Hematopoietic multipotent progenitor cell (in vitro differentiated cells): ENCODE data around the gene TPSB2. TPM values are rescaled to one million over a fixed set of nuclear protein-coding genes. Genes with fewer than 3 reads are reported as not detected.

Source experiments
- DNase-seq, 3 donors: peaks; one replicate each; pipeline ENCODE4 v3.0.0-alpha.2; 2011 to 2015; ENCODE audit warnings: low read depth in 2 of 3, low spot score in 2 of 3
- total RNA-seq: library from RNA; depleted of rRNA; stranded (reverse); fragments of >200 nt; gene quantifications from one replicate; pipeline ENCODE4 v1.2.3, GENCODE V29; 2012

TPSB2 gene
- total RNA-seq, 1 donor: 8.9 TPM

DNA sequence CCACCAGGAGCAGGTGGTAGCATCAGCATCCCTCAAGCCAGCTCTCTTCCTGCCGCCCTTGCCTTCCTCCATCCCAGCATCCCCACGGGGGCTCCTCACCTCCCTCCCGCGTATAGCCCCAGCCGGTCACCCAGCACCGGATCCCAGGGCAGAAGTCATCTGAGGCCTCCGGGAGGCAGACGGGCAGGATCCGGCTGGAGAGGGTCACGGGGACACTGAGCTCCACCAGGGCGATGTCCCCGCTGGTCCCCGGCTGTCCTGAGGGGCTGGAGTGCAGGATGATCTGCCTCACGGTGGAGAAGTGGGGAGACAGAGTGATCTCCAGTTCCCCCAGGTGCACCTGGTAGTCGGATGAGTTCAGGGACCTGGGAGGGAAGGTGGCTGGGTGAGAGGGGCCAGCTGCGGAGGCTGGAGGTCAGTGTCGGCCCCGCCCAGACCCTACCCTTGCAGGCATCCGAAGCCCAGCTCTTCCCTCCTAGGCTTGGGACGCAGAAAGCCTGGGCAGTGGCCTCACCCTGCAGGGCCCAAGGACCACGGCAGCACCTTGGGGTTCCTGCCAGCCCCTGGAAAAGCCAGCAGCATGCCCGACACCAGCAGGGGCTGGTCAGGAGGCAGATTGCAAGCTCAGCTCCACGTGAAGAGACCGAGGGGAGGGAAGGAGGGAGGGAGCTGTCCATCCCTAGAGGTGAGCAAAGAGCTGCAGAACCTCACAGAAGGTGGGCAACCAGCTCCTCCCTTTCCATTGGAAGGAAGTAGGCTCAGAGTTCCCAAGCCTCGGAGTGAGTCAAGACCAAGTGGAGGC, 7.2 kb downstream of the TPSB2 start:
- DNase-seq: no peak

- DNase-seq: no peak
Observed at GRCh38 chr16:1221628-1222552, 8.1 kb downstream of the TPSB2 start.

- no peak for DNase-seq
Observed at GRCh38 chr16:1220841-1221627, 8.9 kb downstream of the TPSB2 start.

DNA sequence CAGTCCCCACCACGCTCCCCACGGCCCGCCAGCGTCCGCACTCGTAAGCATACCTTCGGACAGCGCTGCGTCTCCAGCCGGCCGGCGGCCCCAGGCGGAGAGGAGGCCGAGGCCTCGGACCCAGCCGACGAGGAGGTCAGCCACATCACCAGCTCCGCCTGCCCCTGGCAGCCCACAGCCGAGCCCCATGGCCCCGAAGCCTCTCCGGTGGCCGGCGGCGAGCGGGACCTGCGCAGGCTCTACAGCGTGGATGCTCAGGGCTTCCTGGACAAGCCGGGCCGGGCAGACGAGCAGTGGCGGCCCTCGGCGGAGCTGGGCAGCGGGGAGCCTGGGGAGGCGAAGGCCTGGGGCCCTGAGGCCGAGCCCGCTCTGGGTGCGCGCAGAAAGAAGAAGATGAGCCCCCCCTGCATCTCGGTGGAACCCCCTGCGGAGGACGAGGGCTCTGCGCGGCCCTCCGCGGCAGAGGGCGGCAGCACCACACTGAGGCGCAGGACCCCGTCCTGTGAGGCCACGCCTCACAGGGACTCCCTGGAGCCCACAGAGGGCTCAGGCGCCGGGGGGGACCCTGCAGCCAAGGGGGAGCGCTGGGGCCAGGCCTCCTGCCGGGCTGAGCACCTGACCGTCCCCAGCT, 9.8 kb downstream of the TPSB2 start:
- DNase-seq: no peak

DNA sequence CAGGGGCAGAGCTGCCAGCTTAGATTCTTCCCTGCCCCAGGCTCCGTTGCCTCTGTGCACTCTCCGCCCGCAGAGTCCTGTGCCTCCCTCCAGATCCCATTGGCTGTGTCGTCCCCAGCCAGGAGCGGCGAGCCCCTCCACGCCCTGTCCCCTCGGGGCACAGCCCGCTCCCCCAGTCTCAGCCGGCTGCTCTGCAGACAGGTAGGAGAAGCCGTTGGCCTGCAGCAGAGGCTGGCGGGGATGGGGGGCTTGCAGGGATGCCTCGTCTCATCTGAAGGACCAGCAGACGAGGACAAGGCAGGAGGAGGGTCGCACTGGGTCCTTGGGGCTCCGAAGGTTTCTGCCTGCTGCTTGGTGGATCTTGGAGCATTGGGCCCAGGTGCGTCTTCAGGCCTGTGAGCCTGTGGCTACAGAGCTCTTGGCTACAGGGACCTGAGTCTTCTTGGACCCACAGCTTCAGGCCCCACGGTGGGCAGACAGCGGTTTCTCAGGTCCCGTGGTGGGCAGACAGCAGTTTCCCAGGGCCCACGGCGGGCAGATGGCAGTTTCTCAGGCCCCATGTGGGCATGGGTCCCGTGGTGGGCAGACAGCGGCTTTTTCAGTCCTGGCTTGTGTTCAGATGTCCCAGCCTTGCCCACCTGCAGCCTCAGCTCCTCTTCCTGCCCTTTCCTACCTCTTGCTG, 10.9 kb downstream of the TPSB2 start:
- no peak for DNase-seq

GRCh38 chr16:1218061-1218929, 11.7 kb downstream of the TPSB2 start:
- no peak for DNase-seq

DNA sequence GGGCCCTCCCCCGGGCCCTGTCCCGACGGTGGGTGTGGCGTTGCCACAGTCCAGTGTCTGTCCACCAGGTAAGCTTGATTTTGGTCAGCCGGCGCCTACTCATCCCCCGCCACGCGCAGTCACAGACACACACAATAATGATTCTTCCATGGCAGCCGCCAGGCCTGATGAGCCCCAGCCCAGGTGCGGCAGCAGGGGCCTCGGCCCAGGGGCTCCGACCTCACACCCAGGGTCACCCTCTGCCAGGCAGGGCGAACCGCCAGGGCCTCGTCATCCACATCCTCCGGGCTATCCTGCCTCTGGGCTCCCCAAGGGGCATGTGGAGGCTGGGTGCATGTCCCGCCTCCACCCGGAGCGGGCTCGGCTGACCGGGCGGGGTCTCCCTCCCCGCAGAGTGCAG, 12.5 kb downstream of the TPSB2 start:
- DNase-seq: no peak

DNA sequence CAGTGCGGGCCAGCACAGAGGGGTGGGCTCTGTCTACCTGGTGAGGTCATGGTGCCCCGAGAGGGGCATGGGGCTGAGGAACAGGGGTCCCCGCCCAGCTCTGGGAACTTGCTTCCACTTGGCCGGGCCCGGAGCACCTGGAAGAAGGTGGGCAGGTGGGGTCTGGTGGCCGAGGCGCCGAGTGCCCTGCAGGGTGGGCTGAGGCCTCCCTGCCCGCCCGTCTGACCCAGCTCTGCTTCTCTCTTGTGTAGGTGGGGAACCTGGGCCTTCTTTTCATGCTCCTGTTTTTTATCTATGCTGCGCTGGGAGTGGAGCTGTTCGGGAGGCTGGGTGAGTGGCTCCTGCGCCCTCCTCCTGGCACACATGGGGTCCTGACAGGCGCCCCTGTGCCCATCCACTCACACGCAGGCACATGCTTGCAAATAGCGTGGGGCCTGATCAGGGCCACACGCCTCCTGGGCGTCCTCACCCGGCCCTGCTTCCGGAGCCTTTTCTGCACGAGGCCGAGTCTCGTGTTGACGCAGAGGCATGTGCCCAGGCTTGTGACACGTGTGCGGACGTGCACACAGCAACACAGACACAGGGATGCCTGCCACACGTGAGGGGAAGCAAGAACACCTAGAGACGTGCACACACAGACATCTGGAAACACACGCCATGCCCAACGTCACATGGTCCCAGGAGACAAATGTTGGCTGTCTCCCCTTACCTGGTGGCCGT, 13.1 kb downstream of the TPSB2 start:
- no peak for DNase-seq

DNA sequence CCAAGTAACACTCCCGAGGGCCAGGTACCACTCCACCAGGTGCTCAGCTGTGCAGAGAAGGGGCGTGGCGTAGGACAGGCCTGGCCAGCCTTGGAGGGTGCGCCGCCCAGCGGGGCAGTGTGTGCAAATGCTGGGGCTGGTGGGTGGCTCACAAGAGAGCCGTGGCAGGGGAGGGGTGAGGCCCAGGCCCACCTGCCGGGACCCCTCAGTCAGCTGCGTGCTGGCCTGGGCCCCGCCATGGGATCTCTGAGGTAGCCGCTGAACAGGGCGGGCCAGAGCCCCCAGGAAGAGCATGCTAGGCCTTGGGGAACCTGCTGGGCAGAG, 13.7 kb downstream of the TPSB2 start:
- DNase-seq: no peak

DNA sequence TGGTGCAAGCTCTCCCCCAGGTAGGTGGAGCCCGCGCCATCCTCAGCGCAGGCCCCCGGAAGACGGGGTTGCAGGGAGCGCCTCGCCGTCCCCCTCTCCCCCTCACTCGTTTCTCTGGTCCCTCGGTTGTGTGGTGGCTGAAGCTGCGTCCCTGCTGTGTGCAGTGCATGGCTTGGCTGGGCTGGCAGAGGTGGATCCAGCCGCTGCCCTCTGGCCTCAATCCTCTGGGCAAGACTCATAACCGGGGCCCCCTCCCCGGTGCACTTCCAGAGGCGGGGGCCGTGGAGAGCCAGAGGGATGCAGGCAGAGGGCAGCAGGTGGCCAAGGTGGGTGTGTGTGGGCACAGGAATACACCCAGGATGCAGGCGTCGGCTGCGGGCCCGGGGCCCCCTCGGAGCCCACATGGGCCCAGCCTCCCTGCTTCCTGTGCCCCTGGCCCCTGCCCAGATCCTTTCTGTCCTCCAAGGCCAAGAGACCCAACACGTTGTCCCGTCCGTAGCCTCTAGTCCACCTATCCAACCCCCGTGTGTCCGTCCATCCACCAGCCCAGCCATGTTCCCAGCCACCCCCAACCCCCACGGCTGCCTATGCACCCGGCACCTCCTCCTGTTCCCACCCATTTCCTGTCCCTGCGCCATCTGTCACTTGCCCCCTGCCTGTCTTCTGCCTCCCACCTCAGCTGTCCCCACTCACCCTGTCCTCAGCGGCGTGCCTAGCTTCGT, 14.2 kb downstream of the TPSB2 start:
- DNase-seq: no peak

DNA sequence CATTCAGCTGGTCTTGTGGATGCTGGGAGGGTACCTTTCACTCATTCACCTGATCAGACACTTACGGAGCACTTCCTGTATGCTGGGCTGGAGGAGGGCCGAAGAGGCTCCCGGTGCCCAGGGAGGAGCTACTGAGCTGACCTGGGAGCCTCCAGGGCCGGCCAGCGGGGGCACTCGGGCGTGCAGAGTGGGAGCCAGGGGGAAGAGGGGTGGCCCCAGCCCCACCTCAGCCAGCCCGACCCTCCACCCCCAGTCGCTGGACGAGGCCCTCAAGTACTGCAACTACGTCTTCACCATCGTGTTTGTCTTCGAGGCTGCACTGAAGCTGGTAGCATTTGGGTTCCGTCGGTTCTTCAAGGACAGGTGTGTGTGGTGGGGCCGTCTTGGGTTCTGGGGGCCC, 15.3 kb downstream of the TPSB2 start:
- DNase-seq: no peak

GRCh38 chr16:1213796-1214372, 16.1 kb downstream of the TPSB2 start:
- DNase-seq: no peak

- DNase-seq: no peak
Observed at GRCh38 chr16:1213231-1213630, 16.8 kb downstream of the TPSB2 start.

DNA sequence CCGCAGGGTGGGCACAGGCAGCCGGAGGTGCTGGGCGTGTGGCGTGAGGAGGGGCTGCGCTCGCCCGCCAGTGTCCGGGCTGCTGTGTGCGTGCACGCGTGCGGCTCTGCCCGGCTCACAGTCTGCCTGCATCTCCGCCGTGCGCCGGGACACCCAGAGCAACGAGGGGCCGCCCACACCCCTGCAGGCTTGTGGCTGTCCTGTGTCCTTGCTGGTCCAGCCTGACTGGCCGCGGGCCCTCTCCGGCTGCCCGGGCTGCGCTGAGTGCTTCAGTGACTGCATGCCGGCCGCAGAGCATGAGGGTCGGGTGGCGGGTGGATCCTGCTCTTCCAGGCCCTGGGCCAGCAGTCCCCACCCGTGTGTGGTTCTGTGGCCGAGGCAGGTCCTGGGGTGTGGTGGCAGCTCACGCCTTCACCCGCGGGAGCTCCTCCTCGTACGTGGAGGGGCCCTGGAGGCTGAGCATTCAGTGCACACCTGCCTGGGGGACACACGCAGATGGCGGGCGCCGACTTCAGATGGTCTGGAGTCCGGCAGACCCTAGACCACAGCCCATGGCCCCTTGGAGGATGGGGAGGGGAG, 17.3 kb downstream of the TPSB2 start:
- no peak for DNase-seq

DNA sequence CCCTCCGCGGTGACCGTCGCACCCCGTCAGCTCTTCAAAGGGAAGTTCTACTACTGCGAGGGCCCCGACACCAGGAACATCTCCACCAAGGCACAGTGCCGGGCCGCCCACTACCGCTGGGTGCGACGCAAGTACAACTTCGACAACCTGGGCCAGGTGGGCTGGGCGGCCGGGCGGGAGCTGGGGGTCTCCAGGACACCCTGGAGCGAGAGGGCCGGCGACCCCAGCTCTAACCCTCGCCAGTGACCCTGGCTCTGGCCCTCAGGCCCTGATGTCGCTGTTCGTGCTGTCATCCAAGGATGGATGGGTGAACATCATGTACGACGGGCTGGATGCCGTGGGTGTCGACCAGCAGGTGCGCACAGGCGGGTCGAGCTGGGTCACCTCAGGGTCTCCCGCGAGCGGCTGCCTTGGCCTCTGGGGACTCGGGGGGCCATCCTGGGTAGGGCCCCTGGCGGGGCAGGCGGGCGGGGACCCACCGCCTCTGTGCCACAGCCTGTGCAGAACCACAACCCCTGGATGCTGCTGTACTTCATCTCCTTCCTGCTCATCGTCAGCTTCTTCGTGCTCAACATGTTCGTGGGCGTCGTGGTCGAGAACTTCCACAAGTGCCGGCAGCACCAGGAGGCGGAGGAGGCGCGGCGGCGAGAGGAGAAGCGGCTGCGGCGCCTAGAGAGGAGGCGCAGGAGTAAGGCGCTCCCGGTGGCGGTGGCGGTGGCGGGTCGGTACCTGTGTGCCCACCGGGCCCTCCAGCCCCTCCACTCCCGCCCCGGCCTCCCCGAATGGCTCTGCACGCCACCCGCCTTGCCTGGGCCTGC, 18.3 kb downstream of the TPSB2 start:
- no peak for DNase-seq

DNA sequence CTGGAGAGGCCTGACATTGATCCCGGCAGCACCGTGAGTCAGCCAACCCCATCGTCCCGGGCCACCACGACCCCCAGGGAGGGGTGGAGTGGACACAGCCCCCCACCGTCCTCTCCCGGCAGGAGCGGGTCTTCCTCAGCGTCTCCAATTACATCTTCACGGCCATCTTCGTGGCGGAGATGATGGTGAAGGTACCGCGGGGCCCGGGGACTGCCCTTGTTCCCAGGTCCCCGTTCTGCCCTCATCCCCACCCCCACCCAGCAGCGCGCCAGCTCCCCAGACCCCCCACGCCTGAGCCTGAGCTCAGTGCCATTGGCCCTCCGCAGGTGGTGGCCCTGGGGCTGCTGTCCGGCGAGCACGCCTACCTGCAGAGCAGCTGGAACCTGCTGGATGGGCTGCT, 19.5 kb downstream of the TPSB2 start:
- DNase-seq: no peak
